Tibial nerve (tissue), 4 donors: ENCODE data around the gene SELL. TPM values are rescaled to one million over a fixed set of nuclear protein-coding genes. Genes with fewer than 3 reads are reported as not detected.

Source experiments
- DNase-seq, 2 donors: peaks; one replicate each; pipeline ENCODE4 v3.0.0-alpha.2; 2019; ENCODE audit warnings: low spot score in 2 of 2
- H3K27ac ChIP-seq, 4 donors: fragments of 200-600 bp; sonication (generic) in 3 of 4; one replicate each; pipeline ENCODE4 v1.5.1; 2017 to 2019; ENCODE audit warnings: mild to moderate bottlenecking in 1 of 4
- H3K27me3 ChIP-seq, 2 donors: fragments of 200-600 bp; sonication (generic) in 1 of 2; one replicate each; pipeline versions ENCODE4 v1.5.1 to v1.6.0; 2017 to 2019
- H3K36me3 ChIP-seq, 3 donors: fragments of 200-600 bp; sonication (generic); one replicate each; pipeline ENCODE4 v1.5.1; 2018 to 2019
- H3K4me1 ChIP-seq, 4 donors: fragments of 200-600 bp; sonication (generic) in 3 of 4; one replicate each; pipeline ENCODE4 v1.5.1; 2017 to 2019
- H3K4me3 ChIP-seq, 4 donors: fragments of 200-600 bp; sonication (generic) in 3 of 4; one replicate each; pipeline ENCODE4 v1.5.1; 2017 to 2019; ENCODE audit warnings: mild to moderate bottlenecking in 1 of 4, moderate library complexity in 1 of 4
- H3K9me3 ChIP-seq, 4 donors: fragments of 200-600 bp; sonication (generic) in 3 of 4; one replicate each; pipeline ENCODE4 v1.5.1; 2017 to 2019
- CTCF ChIP-seq, 5 experiments: fragments of 200-600 bp in 3 of 5; fragments of 450-650 bp in 2 of 5; sonication (generic) in 3 of 5; IDR thresholded peaks; one replicate each; pipeline ENCODE4 v1.5.1; 2016 to 2019; ENCODE audit warnings: antibody characterized with exemption in 5 of 5, mild to moderate bottlenecking in 3 of 5, moderate library complexity in 2 of 5
- EP300 ChIP-seq, 2 donors: sonication (generic); formaldehyde crosslinking; IDR thresholded peaks; one replicate each; pipeline ENCODE4 v1.6.1; 2017; ENCODE audit warnings: antibody characterized with exemption in 2 of 2, mild to moderate bottlenecking in 1 of 2
- POLR2A ChIP-seq, 2 donors: fragments of 450-650 bp; IDR thresholded peaks; one replicate each; pipeline ENCODE4 v1.6.1; 2017; ENCODE audit warnings: antibody characterized with exemption in 2 of 2, mild to moderate bottlenecking in 2 of 2, moderate library complexity in 2 of 2
- WGBS, 2 donors: methylation state at CpG; one replicate each; pipeline ENCODE4 v1.1.5; 2018; 5-methylcytosine and 5-hydroxymethylcytosine counted together
- total RNA-seq, 4 donors: library from RNA; depleted of rRNA; stranded (reverse); fragments of >200 nt; gene quantifications; one replicate each; pipeline ENCODE4 v1.1.0, GENCODE V29; 2016

Gene SELL
- total RNA-seq, 4 donors from 2014 or later: 2.1 to 5.0 (median 3.4) TPM

- Histone ChIP-seq H3K4me3 (no peak overlapping the region), H3K27ac (no peak overlapping the region), H3K4me1 (peaks cover 0 to 10% (median 0%) of the 10 kb centered on the region in 4 donors), H3K27me3 (no peaks in the 10 kb centered on the region), H3K36me3 (no peaks in the 10 kb centered on the region), H3K9me3 (no peaks in the 10 kb centered on the region)
- no peak for TF ChIP-seq CTCF (IDR thresholded peaks at IDR 0.05)
- WGBS, 2 donors: 71 to 78% methylated on average over 1 of the region's 1 CpG
- no peak for DNase-seq
Observed at GRCh38 chr1:169648709-169649108, 62.7 kb downstream of the SELL start.

DNA sequence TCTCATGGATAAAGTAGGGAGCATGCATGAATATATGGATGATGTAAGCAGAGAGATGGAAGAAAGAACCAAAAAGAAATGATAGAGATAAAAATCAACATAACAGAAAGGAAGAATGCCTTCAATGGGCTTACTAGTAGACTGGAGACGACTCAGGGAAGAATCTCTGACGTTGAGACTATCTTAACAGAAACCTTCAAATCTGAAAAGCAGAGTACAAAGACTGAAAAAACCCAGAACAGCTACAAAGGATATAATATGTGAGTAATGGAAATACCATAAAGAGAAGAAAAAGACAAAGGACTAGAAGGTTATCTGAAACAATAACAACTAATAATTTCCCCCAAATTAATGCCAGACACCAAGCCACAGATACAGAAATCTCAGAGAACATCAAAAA, 63.2 kb downstream of the SELL start:
- Histone ChIP-seq H3K4me1 (peaks cover 0 to 10% (median 0%) of the 10 kb centered on the region in 4 donors), H3K9me3 (no peaks in the 10 kb centered on the region), H3K4me3 (no peak overlapping the region), H3K36me3 (no peaks in the 10 kb centered on the region), H3K27me3 (no peaks in the 10 kb centered on the region), H3K27ac (no peak overlapping the region)
- WGBS, 2 donors: 79 to 89% methylated on average over 2 of the region's 2 CpGs
- no peak for DNase-seq
- no peak for TF ChIP-seq EP300 (IDR thresholded peaks at IDR 0.05)
- TF ChIP-seq CTCF (IDR thresholded peaks at IDR 0.05): no peak
- TF ChIP-seq POLR2A (IDR thresholded peaks at IDR 0.05): no peak

GRCh38 chr1:169647512-169647911, 63.9 kb downstream of the SELL start:
- DNase-seq: no peak
- Histone ChIP-seq H3K27me3 (no peaks in the 10 kb centered on the region), H3K27ac (no peak overlapping the region), H3K36me3 (no peaks in the 10 kb centered on the region), H3K9me3 (no peaks in the 10 kb centered on the region), H3K4me3 (no peak overlapping the region), H3K4me1 (peaks cover 0 to 10% (median 0%) of the 10 kb centered on the region in 4 donors)
- no peak for TF ChIP-seq CTCF (IDR thresholded peaks at IDR 0.05)
- TF ChIP-seq EP300 (IDR thresholded peaks at IDR 0.05): no peak
- TF ChIP-seq POLR2A (IDR thresholded peaks at IDR 0.05): no peak

DNA sequence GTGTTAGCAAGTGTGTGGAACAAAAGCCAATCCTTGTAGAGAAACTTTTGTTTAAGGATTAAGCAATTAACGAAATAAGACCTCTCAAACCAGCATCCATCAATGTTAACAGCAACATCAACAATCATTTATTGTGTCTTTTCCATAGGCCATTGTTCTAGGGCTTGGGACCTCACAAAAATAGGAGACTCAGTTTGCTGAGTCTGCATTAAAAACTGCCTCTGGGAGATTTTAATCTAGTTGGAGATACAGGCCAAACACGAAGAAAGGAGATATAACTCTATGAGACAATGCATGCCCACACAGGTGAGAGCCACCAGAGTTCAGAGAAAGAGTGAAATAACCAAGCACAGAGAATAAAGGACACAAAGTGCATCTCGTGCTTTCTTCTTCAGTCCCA, 67.1 kb downstream of the SELL start:
- Histone ChIP-seq H3K27me3 (no peaks in the 10 kb centered on the region), H3K4me3 (no peak overlapping the region), H3K4me1 (no peaks in the 10 kb centered on the region), H3K36me3 (no peaks in the 10 kb centered on the region), H3K9me3 (no peaks in the 10 kb centered on the region), H3K27ac (no peak overlapping the region)
- 52 to 57% methylated on average over 3 of the region's 3 CpGs for WGBS, 2 donors
- no peak for DNase-seq
- TF ChIP-seq POLR2A (IDR thresholded peaks at IDR 0.05) (no peak), CTCF (IDR thresholded peaks at IDR 0.05) (no peak), EP300 (IDR thresholded peaks at IDR 0.05) (no peak)

Other genes with a start within 250 kb of the SELL start
- 10 to 100 TPM; 25.1 to 51.6 (median 35.6) TPM for gene SLC19A2, start 225.7 kb downstream of the SELL start, total RNA-seq
- gene F5, start 125.1 kb downstream of the SELL start, total RNA-seq: under 1 TPM in 3 of 4 donors, not detected in 1; 0.42 to 0.98 (median 0.60) TPM
- gene SELP, start 81.5 kb downstream of the SELL start, total RNA-seq: 10 to 100 TPM in 3 of 4 donors, 1 to 10 TPM in 1; 2.3 to 30.3 (median 14.8) TPM
- gene SELE, start 22.5 kb upstream of the SELL start, total RNA-seq: 1 to 10 TPM in 2 of 4 donors, under 1 TPM in 2; 0.21 to 6.8 (median 1.9) TPM
- 1 to 10 TPM; 4.2 to 9.0 (median 6.0) TPM for gene METTL18, start 83.3 kb upstream of the SELL start, total RNA-seq
- 10 to 100 TPM in 3 of 4 donors, 1 to 10 TPM in 1; 9.8 to 15.6 (median 12.6) TPM for gene SCYL3, start 182.3 kb upstream of the SELL start, total RNA-seq